ENCODE results near the gene LHB.
"Not testable (repeated sequence)": the region's sequence is repeated elsewhere in the genome, so short reads cannot be mapped to it uniquely, and the experiment has no call there.

DNA sequence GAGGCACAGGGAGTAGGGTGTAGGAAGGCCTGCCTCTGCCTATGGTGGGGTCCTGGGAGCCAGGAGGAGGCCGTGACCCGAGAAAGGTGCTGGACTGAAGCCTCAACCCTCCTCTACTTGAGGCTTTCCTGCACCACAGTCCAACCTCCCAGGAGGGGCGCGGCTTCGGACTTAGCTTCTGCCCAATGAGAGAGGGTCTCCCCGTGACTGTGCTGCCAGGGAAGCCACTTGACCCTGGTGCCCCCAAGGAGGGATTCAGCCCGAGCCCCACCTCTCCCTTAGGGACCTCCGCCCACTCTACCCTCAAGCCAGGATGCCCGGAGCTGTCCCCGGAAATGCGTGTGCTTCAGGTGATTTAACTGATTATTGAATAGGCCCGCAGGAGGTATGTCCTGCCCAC lies 32.1 kb upstream of the LHB start, which contains the start of gene CGB8:
- TF ChIP-seq CTCF (conservative IDR thresholded peaks at IDR 0.05; ENCODE audit: low read length); EZH2phosphoT487 (IDR thresholded peaks at IDR 0.05; ENCODE audit: borderline replicate concordance, low read depth, low read length): not testable (repeated sequence)
